Mesenchymal stem cell (in vitro differentiated cells and primary cell): Measurements from ENCODE around the gene MPHOSPH10. TPM values are rescaled to one million over a fixed set of nuclear protein-coding genes. Genes with fewer than 3 reads are reported as not detected.

Experiments
- small RNA-seq: library from polyadenylated mRNA; stranded (forward); fragments of <200 nt; extraction: miRNeasy Mini kit (QIAGEN cat#:217004); gene quantifications from one replicate; pipeline ENCODE3, GENCODE V24; 2013; ENCODE audit warnings: low read depth

Gene MPHOSPH10

Small RNA genes lying within 50 kb of the gene (small RNA-seq; reads per million reads assigned to genes)
- gene AC007881.1: not detected
